Measurements from ENCODE around the gene UPF3B.
"Not testable (repeated sequence)": the region's sequence is repeated elsewhere in the genome, so short reads cannot be mapped to it uniquely, and the experiment has no call there.

Gene UPF3B

GRCh38 chrX:119870626-119871131 is 17.9 kb upstream of the UPF3B start:
- peak; percentile 8 to 26 for DNase-seq
- Mint-ChIP-seq H3K4me1 (peaks cover 6% of the 10 kb centered on the region), H3K27me3 (no peaks in the 10 kb centered on the region), H3K27ac (peak overlapping the region; percentile 95 to 98), H3K4me3 (peak overlapping the region; percentile 91 to 99), H3K9me3 (no peaks in the 10 kb centered on the region)
- peak; percentile 34 for ATAC-seq

- peaks cover 8% of the 10 kb centered on the region for H3K27me3 Mint-ChIP-seq
- DNase-seq (no peak), ATAC-seq (no peak)
- H3K9me3 Mint-ChIP-seq: no peaks in the 10 kb centered on the region
- peak overlapping the region in 1 of 2 donors; percentile 99 for H3K27ac Mint-ChIP-seq
- H3K4me1 Mint-ChIP-seq: no peaks in the 10 kb centered on the region
- peak overlapping the region; percentile 98 to 99 for H3K4me3 Mint-ChIP-seq
Observed at GRCh38 chrX:119853444-119853843, 681 bp upstream of the UPF3B start.

GRCh38 chrX:119833905-119834304 is 18.9 kb downstream of the UPF3B start:
- H3K27ac Mint-ChIP-seq: no peak overlapping the region
- ATAC-seq (no peak), DNase-seq (no peak)
- no peaks in the 10 kb centered on the region for H3K27me3 Mint-ChIP-seq
- H3K9me3 Mint-ChIP-seq: no peaks in the 10 kb centered on the region
- H3K4me3 Mint-ChIP-seq: no peak overlapping the region
- no peaks in the 10 kb centered on the region for H3K4me1 Mint-ChIP-seq

GRCh38 chrX:119828446-119828845 is 24.3 kb downstream of the UPF3B start:
- Mint-ChIP-seq H3K4me3 (no peak overlapping the region), H3K4me1 (peaks cover 6% of the 10 kb centered on the region), H3K9me3 (no peaks in the 10 kb centered on the region), H3K27ac (no peak overlapping the region), H3K27me3 (no peaks in the 10 kb centered on the region)
- DNase-seq: no peak
- ATAC-seq: no peak

GRCh38 chrX:119826399-119826959 is 26.3 kb downstream of the UPF3B start:
- DNase-seq (peak in 1 of 2 donors; percentile 15), ATAC-seq (peak; percentile 73)
- H3K4me3 Mint-ChIP-seq: no peak overlapping the region
- H3K4me1 Mint-ChIP-seq: peaks cover 13% of the 10 kb centered on the region
- no peaks in the 10 kb centered on the region for H3K9me3 Mint-ChIP-seq
- H3K27me3 Mint-ChIP-seq: no peaks in the 10 kb centered on the region
- H3K27ac Mint-ChIP-seq: no peak overlapping the region

GRCh38 chrX:119824221-119824620 is 28.5 kb downstream of the UPF3B start:
- H3K4me1 Mint-ChIP-seq: peaks cover 13% of the 10 kb centered on the region
- DNase-seq, H3K27ac Mint-ChIP-seq, H3K9me3 Mint-ChIP-seq, H3K4me3 Mint-ChIP-seq, H3K27me3 Mint-ChIP-seq, ATAC-seq: not testable (repeated sequence)

- not testable (repeated sequence) for H3K4me1 Mint-ChIP-seq, DNase-seq, H3K4me3 Mint-ChIP-seq, H3K9me3 Mint-ChIP-seq, H3K27me3 Mint-ChIP-seq
- H3K27ac Mint-ChIP-seq: peak overlapping the region in 1 of 2 donors; percentile 75
- ATAC-seq: peak; percentile 89
Observed at GRCh38 chrX:119821703-119822102, 31.1 kb downstream of the UPF3B start.

- Mint-ChIP-seq H3K4me3 (no peak overlapping the region), H3K27me3 (no peaks in the 10 kb centered on the region), H3K27ac (no peak overlapping the region), H3K9me3 (no peaks in the 10 kb centered on the region), H3K4me1 (peaks cover 2% of the 10 kb centered on the region)
- DNase-seq (no peak), ATAC-seq (no peak)
Observed at GRCh38 chrX:119817130-119817690, 35.6 kb downstream of the UPF3B start.

GRCh38 chrX:119816300-119816699 is 36.5 kb downstream of the UPF3B start:
- Mint-ChIP-seq H3K9me3 (no peaks in the 10 kb centered on the region), H3K4me1 (no peaks in the 10 kb centered on the region), H3K27me3 (no peaks in the 10 kb centered on the region), H3K27ac (no peak overlapping the region), H3K4me3 (no peak overlapping the region)
- no peak for ATAC-seq
- DNase-seq: no peak

GRCh38 chrX:119809185-119809666 is 43.5 kb downstream of the UPF3B start:
- Mint-ChIP-seq H3K27me3 (no peaks in the 10 kb centered on the region), H3K4me1 (no peaks in the 10 kb centered on the region), H3K4me3 (no peak overlapping the region), H3K9me3 (no peaks in the 10 kb centered on the region), H3K27ac (no peak overlapping the region)
- ATAC-seq (no peak), DNase-seq (no peak)

GRCh38 chrX:119808461-119808860 is 44.3 kb downstream of the UPF3B start:
- not testable (repeated sequence) for H3K9me3 Mint-ChIP-seq, H3K4me3 Mint-ChIP-seq, ATAC-seq, H3K27ac Mint-ChIP-seq, DNase-seq, H3K4me1 Mint-ChIP-seq, H3K27me3 Mint-ChIP-seq

GRCh38 chrX:119802546-119802945 is 50.2 kb downstream of the UPF3B start:
- Mint-ChIP-seq H3K27me3 (no peaks in the 10 kb centered on the region), H3K9me3 (no peaks in the 10 kb centered on the region), H3K4me1 (no peaks in the 10 kb centered on the region), H3K27ac (no peak overlapping the region), H3K4me3 (no peak overlapping the region)
- no peak for DNase-seq
- no peak for ATAC-seq

GRCh38 chrX:119801253-119802221 is 51.2 kb downstream of the UPF3B start:
- no peak for DNase-seq
- H3K4me1 Mint-ChIP-seq: no peaks in the 10 kb centered on the region
- no peak overlapping the region for H3K27ac Mint-ChIP-seq
- H3K9me3 Mint-ChIP-seq: no peaks in the 10 kb centered on the region
- no peaks in the 10 kb centered on the region for H3K27me3 Mint-ChIP-seq
- no peak for ATAC-seq
- H3K4me3 Mint-ChIP-seq: no peak overlapping the region

- H3K4me1 Mint-ChIP-seq: peaks cover 12% of the 10 kb centered on the region
- no peaks in the 10 kb centered on the region for H3K9me3 Mint-ChIP-seq
Observed at GRCh38 chrX:119791437-119792231, 61.1 kb downstream of the UPF3B start, which contains the start of gene RPL39. Gene RPL39 (minus strand): TSS chrX:119791630. CDS start chrX:119791576, 54 bp downstream.

GRCh38 chrX:119790977-119791436 is 61.8 kb downstream of the UPF3B start:
- Mint-ChIP-seq H3K4me3 (peak overlapping the region; percentile 86 to 95), H3K4me1 (peaks cover 12% of the 10 kb centered on the region), H3K27ac (peak overlapping the region; percentile 98), H3K9me3 (no peaks in the 10 kb centered on the region), H3K27me3 (no peaks in the 10 kb centered on the region)
- ATAC-seq (peak; percentile 32), DNase-seq (peak; percentile 16 to 42)

More at GRCh38 chrX:119791437-119792231, 61.1 kb downstream of the UPF3B start, which contains the start of gene RPL39:
- Mint-ChIP-seq H3K4me3 (peak within 1 kb of the TSS; percentile 86 to 95), H3K27ac (peak within 1 kb of the TSS; percentile 98), H3K27me3 (no peaks in the 10 kb centered on the region)
- DNase-seq (peak; percentile 76 to 85), ATAC-seq (peak; percentile 96)
